Kidney (tissue), 14 donors: ENCODE results near the gene TSPOAP1. TPM values are rescaled to one million over a fixed set of nuclear protein-coding genes. Genes with fewer than 3 reads are reported as not detected.

Source experiments
- DNase-seq, 5 donors: peaks; one replicate each; pipeline ENCODE4 v3.0.0-alpha.2; 2013 to 2020
- FAIRE-seq: peaks from 2 replicates; lab custom pipeline; 2012; peaks lifted over from hg19 to GRCh38; lab: Jason Lieb, UNC
- H3K27ac ChIP-seq, 2 donors: one replicate each; pipeline ENCODE4 v1.7.0; 2013; ENCODE audit warnings: low read depth in 2 of 2, low read length in 2 of 2, inconsistent platforms in 1 of 2
- H3K27me3 ChIP-seq: one replicate; pipeline ENCODE4 v1.7.1; 2013; ENCODE audit warnings: low read length, inconsistent platforms; ENCODE audit not compliant: control insufficient read depth, insufficient read depth
- H3K36me3 ChIP-seq, 3 donors: one replicate each; pipeline versions ENCODE4 v1.7.0 to v1.7.1; 2013; ENCODE audit warnings: low read length in 3 of 3, control low read depth in 1 of 3, inconsistent platforms in 1 of 3; ENCODE audit not compliant: insufficient read depth in 3 of 3, control insufficient read depth in 2 of 3
- H3K4me1 ChIP-seq, 3 donors: one replicate each; pipeline versions ENCODE4 v1.7.0 to v1.7.1; 2013; ENCODE audit warnings: low read length in 3 of 3, inconsistent platforms in 1 of 3, low read depth in 1 of 3; ENCODE audit not compliant: control insufficient read depth in 2 of 3, insufficient read depth in 2 of 3
- H3K4me3 ChIP-seq, 3 donors: one replicate each; pipeline versions ENCODE4 v1.7.0 to v1.8.1; 2013; ENCODE audit warnings: low read length in 3 of 3, control low read depth in 1 of 3, inconsistent platforms in 1 of 3
- H3K9ac ChIP-seq, 3 donors: one replicate each; pipeline versions ENCODE4 v1.7.0 to v1.7.1; 2013; ENCODE audit warnings: low read length in 3 of 3, control low read depth in 1 of 3, inconsistent platforms in 1 of 3
- H3K9me3 ChIP-seq, 3 donors: one replicate each; pipeline versions ENCODE4 v1.7.0 to v1.7.1; 2013; ENCODE audit warnings: low read length in 3 of 3, control low read depth in 1 of 3, inconsistent platforms in 1 of 3; ENCODE audit not compliant: control insufficient read depth in 2 of 3, insufficient read depth in 1 of 3
- CTCF ChIP-seq: IDR thresholded peaks from 3 replicates; pipeline ENCODE4 v1.5.1; 2012; ENCODE audit warnings: mild to moderate bottlenecking, moderate library complexity, borderline replicate concordance; ENCODE audit not compliant: insufficient read depth; ENCODE audit errors: extremely low read depth
- intact Hi-C: fragments of 100-400 bp; cut with DNase I; formaldehyde crosslinking; loops from one replicate; pipeline ENCODE4 v1.11.1; 2022
- polyA plus RNA-seq: library from polyadenylated mRNA; stranded (reverse); fragments of 350-450 nt; fragmentation: Illumina TruSeq; extraction: RNeasy Lipid Tissue Mini Kit (QIAGEN cat#74804); gene quantifications from one replicate; pipeline ENCODE4 v1.2.3, GENCODE V29; 2014; ENCODE audit warnings: low read depth, low replicate concordance; ENCODE audit not compliant: insufficient read depth
- total RNA-seq: library from RNA; stranded (reverse); fragmentation: NEBNext Ultra II Directional; extraction: Animal tissue kit (Norgen Biotek cat#: 25700); gene quantifications from one replicate; pipeline ENCODE4 v1.2.1, GENCODE V29; 2021
- donor health status: control.
- donor health status: control.
- donor health status: control.
- donor health status: control.
- donor health status: control.
- donor health status: DM: yes; HTN: yes; CAD: no.
- donor health status: Normal renal cell carcinoma (clear cell type).

TSPOAP1 gene
- total and polyA plus RNA-seq, 2 donors from 2014 or later, result 12.5 to 30.6 TPM

- H3K27ac ChIP-seq, result no peak overlapping the region
- H3K9ac ChIP-seq, result no peak overlapping the region
- FAIRE-seq (no peak), DNase-seq (no peak)
- TF ChIP-seq CTCF, result no peak
- H3K4me3 ChIP-seq, result no peak overlapping the region
- H3K27me3 ChIP-seq, result no peaks in the 10 kb centered on the region
- intact Hi-C loops, result no loop called here
- no peaks in the 10 kb centered on the region for H3K36me3 ChIP-seq
- no peaks in the 10 kb centered on the region for H3K9me3 ChIP-seq
- H3K4me1 ChIP-seq, result no peaks in the 10 kb centered on the region
Measured at GRCh38 chr17:58265271-58265670, 63.3 kb downstream of the TSPOAP1 start.

GRCh38 chr17:58264407-58265103, 64.0 kb downstream of the TSPOAP1 start:
- Histone ChIP-seq H3K27ac (no peak overlapping the region), H3K9me3 (no peaks in the 10 kb centered on the region), H3K27me3 (no peaks in the 10 kb centered on the region), H3K4me1 (no peaks in the 10 kb centered on the region), H3K9ac (no peak overlapping the region), H3K4me3 (no peak overlapping the region), H3K36me3 (no peaks in the 10 kb centered on the region)
- intact Hi-C loops, result no loop called here
- DNase-seq (no peak), FAIRE-seq (no peak)
- TF ChIP-seq CTCF, result no peak

- no peaks in the 10 kb centered on the region for H3K9me3 ChIP-seq
- FAIRE-seq, result no peak
- no peak overlapping the region for H3K27ac ChIP-seq
- no peaks in the 10 kb centered on the region for H3K27me3 ChIP-seq
- H3K4me3 ChIP-seq, result no peak overlapping the region
- DNase-seq, result no peak
- no peak for TF ChIP-seq CTCF
- H3K9ac ChIP-seq, result no peak overlapping the region
- no peaks in the 10 kb centered on the region for H3K36me3 ChIP-seq
- no peaks in the 10 kb centered on the region for H3K4me1 ChIP-seq
- intact Hi-C loops, result no loop called here
Measured at GRCh38 chr17:58263773-58264172, 64.8 kb downstream of the TSPOAP1 start.
